GM12873 (cell line): ENCODE measurements around the gene GNAQ.

ENCODE experiments used
- TF ChIP-seq, protein P1 (sequence below): IDR thresholded peaks from 2 replicates; pipeline ENCODE4 v1.5.1; 2012; ENCODE audit warnings: low read depth, mild to moderate bottlenecking, moderate library complexity, low read length, control low read depth; ENCODE audit not compliant: insufficient read depth; ENCODE audit errors: missing control alignments

The GNAQ gene

DNA sequence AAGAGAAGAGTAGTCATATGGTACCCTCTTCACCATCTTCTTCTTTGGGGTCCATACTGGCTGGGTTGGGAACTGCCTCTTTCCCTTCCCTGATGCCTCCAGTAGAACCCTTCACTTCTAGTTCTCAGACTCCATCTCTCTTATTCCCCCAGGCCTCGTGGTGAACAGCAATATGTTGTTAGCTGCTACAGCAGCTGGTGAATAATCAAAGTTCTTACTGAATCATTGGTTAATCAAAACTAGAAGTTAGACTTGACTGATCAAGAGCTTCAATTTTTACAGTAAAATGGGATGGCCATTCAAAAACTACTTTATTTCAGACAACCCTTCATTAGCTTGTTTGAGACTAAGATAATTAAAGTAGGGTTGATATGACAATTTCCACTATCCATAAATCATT, 192.6 kb downstream of the GNAQ start:
- TF ChIP-seq, protein P1, sequence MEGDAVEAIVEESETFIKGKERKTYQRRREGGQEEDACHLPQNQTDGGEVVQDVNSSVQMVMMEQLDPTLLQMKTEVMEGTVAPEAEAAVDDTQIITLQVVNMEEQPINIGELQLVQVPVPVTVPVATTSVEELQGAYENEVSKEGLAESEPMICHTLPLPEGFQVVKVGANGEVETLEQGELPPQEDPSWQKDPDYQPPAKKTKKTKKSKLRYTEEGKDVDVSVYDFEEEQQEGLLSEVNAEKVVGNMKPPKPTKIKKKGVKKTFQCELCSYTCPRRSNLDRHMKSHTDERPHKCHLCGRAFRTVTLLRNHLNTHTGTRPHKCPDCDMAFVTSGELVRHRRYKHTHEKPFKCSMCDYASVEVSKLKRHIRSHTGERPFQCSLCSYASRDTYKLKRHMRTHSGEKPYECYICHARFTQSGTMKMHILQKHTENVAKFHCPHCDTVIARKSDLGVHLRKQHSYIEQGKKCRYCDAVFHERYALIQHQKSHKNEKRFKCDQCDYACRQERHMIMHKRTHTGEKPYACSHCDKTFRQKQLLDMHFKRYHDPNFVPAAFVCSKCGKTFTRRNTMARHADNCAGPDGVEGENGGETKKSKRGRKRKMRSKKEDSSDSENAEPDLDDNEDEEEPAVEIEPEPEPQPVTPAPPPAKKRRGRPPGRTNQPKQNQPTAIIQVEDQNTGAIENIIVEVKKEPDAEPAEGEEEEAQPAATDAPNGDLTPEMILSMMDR = no peak

DNA sequence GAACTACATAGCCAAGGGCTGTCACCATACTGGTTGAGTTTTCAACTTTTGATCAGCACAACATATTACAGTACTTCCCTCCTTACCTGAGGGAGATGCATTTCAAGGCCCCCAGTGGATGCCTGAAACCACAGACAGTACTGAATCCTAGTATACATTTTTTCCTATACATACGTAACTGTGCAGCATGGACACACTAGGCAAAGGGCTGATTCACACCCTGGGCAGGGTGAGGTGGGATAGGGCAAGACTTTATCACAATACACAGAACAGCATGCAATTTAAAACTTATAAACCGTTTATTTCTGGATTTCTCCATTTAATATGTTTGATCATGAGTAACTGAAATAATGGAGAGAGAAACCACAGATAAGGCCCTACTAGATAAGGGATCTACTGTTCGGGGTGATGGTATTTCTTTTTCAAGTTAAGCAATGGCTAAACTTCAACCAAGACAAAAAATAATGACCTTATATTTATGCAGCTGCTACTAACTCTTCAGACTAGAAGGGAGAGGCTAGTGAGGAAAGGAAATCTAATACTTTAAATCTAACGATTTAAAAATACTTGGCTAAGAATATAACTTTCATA, 196.6 kb downstream of the GNAQ start:
- TF ChIP-seq, protein P1 = no peak

DNA sequence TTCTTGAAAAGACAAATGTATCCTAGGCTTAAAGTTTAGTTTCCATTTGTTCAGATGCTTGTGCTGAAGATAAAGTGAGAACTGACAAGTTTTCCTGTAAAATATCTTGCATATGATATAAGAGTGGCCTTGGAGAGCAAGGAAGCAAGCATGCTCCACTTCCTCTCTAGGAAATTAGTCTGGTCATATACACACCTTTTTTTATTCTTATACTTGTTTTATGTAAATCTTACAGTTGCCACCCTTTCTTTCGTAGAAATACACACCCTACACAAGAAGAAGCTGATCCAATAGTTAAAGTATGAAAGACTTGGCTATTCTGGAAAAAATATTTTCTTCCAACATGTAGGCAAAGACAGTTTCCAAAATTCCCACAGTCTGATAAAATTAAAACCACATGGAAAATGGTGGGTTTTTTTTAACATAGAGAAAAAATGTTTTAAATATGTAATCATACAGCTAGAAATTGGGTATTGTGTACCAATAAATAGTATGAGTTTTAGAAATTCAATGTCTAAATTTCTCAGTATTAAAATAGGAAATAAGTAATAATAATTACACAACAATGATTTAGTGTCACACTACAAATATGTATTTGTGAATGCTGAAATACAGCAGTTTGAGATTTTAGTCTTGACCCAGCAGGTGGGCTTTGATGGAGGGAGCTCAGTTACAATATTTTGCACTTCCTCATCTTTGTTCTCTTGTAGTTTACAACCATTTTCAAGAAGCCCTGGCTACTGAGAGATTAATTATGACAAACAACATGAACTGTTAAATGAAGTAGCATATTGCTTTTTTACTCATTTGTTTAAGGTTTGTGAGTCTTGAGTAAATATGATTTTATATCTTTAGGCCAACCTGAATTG, 197.8 kb downstream of the GNAQ start:
- TF ChIP-seq, protein P1 = no peak

DNA sequence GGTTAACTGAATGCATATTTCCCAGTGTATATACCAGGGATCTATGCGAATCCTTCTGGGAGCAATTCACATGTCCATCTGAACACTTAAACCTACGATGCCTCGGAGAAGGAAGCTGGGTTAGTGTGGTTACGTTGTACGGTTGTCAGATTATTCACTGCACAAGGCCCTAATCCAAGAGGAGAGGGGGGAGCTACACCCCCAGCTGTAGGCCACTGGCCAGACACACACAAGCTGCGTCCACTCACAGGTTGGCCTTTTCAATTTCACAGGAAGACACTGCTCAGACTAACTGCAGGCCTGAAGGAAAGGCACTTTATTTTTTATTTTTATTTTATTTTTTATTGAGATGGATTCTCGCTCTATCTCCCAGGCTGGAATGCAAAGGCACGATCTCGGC, 199.0 kb downstream of the GNAQ start:
- TF ChIP-seq, protein P1 = no peak

DNA sequence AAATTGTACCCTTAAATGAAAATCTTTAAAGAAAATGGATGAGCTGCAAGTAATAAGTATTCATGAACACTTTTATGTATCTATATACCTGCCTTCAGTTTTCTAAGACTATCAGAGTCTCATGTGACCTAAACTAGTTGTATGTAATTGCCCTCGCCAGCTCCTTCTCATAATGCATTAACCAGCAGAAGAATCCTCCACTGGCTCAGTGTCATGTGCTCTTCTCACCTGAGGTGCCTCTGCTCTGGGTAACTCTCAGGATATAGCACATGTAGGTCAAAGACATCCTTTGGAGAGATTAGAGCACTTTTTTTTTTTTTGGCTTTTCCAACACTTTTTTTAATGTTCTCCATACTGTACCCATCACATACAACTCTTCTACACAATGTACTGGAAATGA, 199.8 kb downstream of the GNAQ start:
- TF ChIP-seq, protein P1 = no peak

DNA sequence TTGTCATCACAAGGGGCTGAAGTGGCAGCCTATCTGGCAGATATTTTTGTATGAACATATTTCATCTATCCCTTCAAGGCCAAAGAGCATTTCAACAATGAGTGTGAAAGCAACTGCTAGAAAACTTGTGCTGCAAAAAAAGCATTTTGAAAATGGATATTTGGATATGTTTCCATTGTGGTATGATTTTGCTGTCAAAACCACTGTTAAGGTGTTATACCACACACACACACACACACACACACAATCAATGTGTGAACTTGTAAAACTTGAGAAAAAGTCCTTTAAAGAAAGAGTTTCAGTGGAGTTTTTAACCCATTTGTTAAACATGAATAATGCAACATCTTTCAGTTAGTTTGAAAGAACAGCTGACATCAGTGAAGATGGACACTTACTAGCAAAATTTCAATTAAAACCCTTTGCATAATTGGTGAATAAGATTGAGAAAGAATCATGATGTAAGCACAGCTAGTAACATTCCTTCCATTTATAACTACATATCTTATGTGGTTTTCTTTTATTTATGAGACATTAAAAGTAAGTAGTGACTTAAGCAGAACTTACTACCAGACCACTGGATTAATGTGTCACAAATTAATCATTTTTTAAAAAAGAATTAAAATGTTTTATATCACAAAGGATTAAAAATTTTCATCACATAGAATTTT, 200.9 kb downstream of the GNAQ start:
- TF ChIP-seq, protein P1 = no peak

DNA sequence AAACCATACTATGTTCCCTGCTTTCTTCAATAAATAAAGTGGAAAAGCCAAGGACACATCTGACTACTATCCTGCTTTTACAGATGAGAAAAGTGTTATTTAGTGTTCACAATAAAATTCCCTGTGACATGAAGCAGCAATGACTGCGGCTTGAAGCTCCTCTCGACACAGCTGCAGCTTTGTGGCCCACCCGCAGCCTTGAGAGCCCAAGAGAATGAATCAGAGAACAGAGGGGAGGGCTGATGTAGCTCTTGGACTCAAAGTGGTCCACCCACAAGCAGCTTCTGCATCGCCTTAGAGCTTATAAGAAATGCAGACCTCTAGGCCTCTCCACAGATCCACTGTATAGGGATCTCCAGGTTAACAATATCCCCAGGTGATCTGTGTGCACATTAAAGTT, 202.2 kb downstream of the GNAQ start:
- TF ChIP-seq, protein P1 = no peak
